Vagina (tissue), 2 donors: Measurements from ENCODE around the gene UNC79. TPM values are rescaled to one million over a fixed set of nuclear protein-coding genes. Genes with fewer than 3 reads are reported as not detected.

Source experiments
- DNase-seq, 2 donors: peaks; one replicate each; pipeline ENCODE4 v3.0.0-alpha.2; 2017; ENCODE audit errors: extremely low spot score in 2 of 2
- H3K27ac ChIP-seq: fragments of 200-600 bp; sonication (generic); one replicate; pipeline ENCODE4 v1.5.1; 2019
- H3K27me3 ChIP-seq: fragments of 200-600 bp; sonication (generic); one replicate; pipeline ENCODE4 v1.5.1; 2019
- H3K36me3 ChIP-seq, 2 donors: fragments of 200-600 bp; sonication (generic); one replicate each; pipeline ENCODE4 v1.5.1; 2017 to 2019
- H3K4me1 ChIP-seq: fragments of 200-600 bp; sonication (generic); one replicate; pipeline ENCODE4 v1.5.1; 2019
- H3K4me3 ChIP-seq, 2 donors: fragments of 200-600 bp; sonication (generic); 1 replicate in 1 of 2; 2 replicates in 1 of 2; pipeline ENCODE4 v1.5.1; 2016 to 2019
- H3K9me3 ChIP-seq: fragments of 200-600 bp; sonication (generic); one replicate; pipeline ENCODE4 v1.5.1; 2019
- CTCF ChIP-seq, 3 experiments: fragments of 450-650 bp in 2 of 3; fragments of 200-600 bp in 1 of 3; sonication (generic) in 1 of 3; IDR thresholded peaks; one replicate each; pipeline ENCODE4 v1.5.1; 2017 to 2019; ENCODE audit warnings: antibody characterized with exemption in 3 of 3, mild to moderate bottlenecking in 2 of 3, moderate library complexity in 2 of 3
- POLR2A ChIP-seq, 2 donors: fragments of 450-650 bp; IDR thresholded peaks; one replicate each; pipeline ENCODE4 v1.6.1; 2017; ENCODE audit warnings: antibody characterized with exemption in 2 of 2, mild to moderate bottlenecking in 2 of 2, moderate library complexity in 2 of 2
- POLR2AphosphoS5 ChIP-seq, 2 donors: sonication (generic); formaldehyde crosslinking; IDR thresholded peaks; one replicate each; pipeline ENCODE4 v1.9.0; 2017; ENCODE audit warnings: antibody characterized with exemption in 2 of 2, mild to moderate bottlenecking in 2 of 2, low read depth in 1 of 2; ENCODE audit not compliant: insufficient read depth in 1 of 2
- intact Hi-C: fragments of 100-400 bp; cut with DNase I; formaldehyde crosslinking; loops from one replicate; pipeline ENCODE4 v1.15.1; 2023
- total RNA-seq: library from RNA; depleted of rRNA; stranded (reverse); fragments of >200 nt; gene quantifications from one replicate; pipeline ENCODE4 v1.2.3, GENCODE V29; 2016

The UNC79 gene
- total RNA-seq, 1 donor from 2014 or later = 0.49 TPM

DNA sequence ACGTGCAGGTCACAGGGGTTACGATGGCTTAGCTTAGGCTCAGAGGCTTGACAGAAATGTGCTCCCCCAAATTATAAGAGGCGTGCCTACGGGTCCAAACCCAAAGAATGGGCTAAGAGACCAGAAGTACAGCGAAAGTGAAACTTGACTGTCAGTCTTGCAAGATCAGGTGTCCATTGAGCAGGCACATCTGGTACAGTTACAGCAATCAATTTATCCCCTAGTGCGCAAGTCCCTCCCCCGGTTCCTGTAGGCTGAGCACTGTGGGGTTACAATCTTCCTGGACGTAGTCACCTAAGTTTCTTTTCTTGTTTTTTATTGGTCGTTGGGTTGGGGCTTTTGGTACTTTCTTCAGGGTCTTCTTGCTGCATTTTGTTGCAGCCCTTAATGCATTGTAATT is 134.2 kb downstream of the UNC79 start:
- no peak for DNase-seq

GRCh38 chr14:93566065-93566693 is 135.4 kb downstream of the UNC79 start:
- no peak for DNase-seq
- H3K4me3 ChIP-seq = no peak overlapping the region
- intact Hi-C loops = no loop called here
- TF ChIP-seq POLR2A (IDR thresholded peaks at IDR 0.05) (no peak), CTCF (IDR thresholded peaks at IDR 0.05) (no peak), POLR2AphosphoS5 (IDR thresholded peaks at IDR 0.05; ENCODE audit: insufficient read depth in 1 of 2, low read depth in 1 of 2) (no peak)
- H3K4me1 ChIP-seq = no peaks in the 10 kb centered on the region
- no peak overlapping the region for H3K27ac ChIP-seq
- H3K36me3 ChIP-seq = no peaks in the 10 kb centered on the region
- H3K27me3 ChIP-seq = no peaks in the 10 kb centered on the region
- no peaks in the 10 kb centered on the region for H3K9me3 ChIP-seq

More for the DNA sequence above, 134.2 kb downstream of the UNC79 start:
- H3K4me3 ChIP-seq = no peak overlapping the region
- intact Hi-C loops = no loop called here
- no peaks in the 10 kb centered on the region for H3K4me1 ChIP-seq
- TF ChIP-seq POLR2AphosphoS5 (IDR thresholded peaks at IDR 0.05; ENCODE audit: insufficient read depth in 1 of 2, low read depth in 1 of 2) = no peak
- no peak for TF ChIP-seq CTCF (IDR thresholded peaks at IDR 0.05)
- no peak for TF ChIP-seq POLR2A (IDR thresholded peaks at IDR 0.05)
- no peaks in the 10 kb centered on the region for H3K9me3 ChIP-seq
- no peak overlapping the region for H3K27ac ChIP-seq
- H3K27me3 ChIP-seq = no peaks in the 10 kb centered on the region
- H3K36me3 ChIP-seq = no peaks in the 10 kb centered on the region

DNA sequence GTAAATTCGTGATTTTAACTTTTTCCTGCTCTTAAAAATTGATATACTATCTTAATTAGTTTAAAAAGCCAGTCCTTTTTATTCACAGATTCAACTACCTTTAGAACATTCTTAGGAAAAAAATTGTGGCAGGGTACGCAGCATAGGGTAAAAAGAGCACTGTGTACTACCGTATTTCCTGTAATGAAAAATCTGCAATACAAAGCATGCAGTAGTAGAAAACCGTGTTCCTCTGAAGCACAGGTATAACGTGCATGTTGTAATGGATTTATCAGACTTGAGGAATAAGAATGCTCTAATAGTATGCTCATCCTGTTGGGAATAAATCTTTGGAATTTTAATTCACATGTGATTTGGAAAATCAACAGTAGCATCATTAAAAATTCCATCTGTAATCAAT is 140.5 kb downstream of the UNC79 start:
- intact Hi-C loops = no loop called here
- no peak for TF ChIP-seq POLR2AphosphoS5 (IDR thresholded peaks at IDR 0.05; ENCODE audit: insufficient read depth in 1 of 2, low read depth in 1 of 2)
- no peak for TF ChIP-seq POLR2A (IDR thresholded peaks at IDR 0.05)
- TF ChIP-seq CTCF (IDR thresholded peaks at IDR 0.05) = no peak
- no peaks in the 10 kb centered on the region for H3K4me1 ChIP-seq
- no peaks in the 10 kb centered on the region for H3K36me3 ChIP-seq
- no peaks in the 10 kb centered on the region for H3K9me3 ChIP-seq
- no peak overlapping the region for H3K4me3 ChIP-seq
- no peak for DNase-seq
- no peak overlapping the region for H3K27ac ChIP-seq
- no peaks in the 10 kb centered on the region for H3K27me3 ChIP-seq

GRCh38 chr14:93579178-93579577 is 148.4 kb downstream of the UNC79 start:
- H3K4me1 ChIP-seq = no peaks in the 10 kb centered on the region
- no peak for DNase-seq
- H3K36me3 ChIP-seq = no peaks in the 10 kb centered on the region
- no peak overlapping the region for H3K4me3 ChIP-seq
- TF ChIP-seq POLR2A (IDR thresholded peaks at IDR 0.05) = no peak
- no peak for TF ChIP-seq POLR2AphosphoS5 (IDR thresholded peaks at IDR 0.05; ENCODE audit: insufficient read depth in 1 of 2, low read depth in 1 of 2)
- TF ChIP-seq CTCF (IDR thresholded peaks at IDR 0.05) = no peak
- H3K27me3 ChIP-seq = no peaks in the 10 kb centered on the region
- no peaks in the 10 kb centered on the region for H3K9me3 ChIP-seq
- H3K27ac ChIP-seq = no peak overlapping the region
- intact Hi-C loops = no loop called here

- H3K4me1 ChIP-seq = no peaks in the 10 kb centered on the region
- H3K4me3 ChIP-seq = no peak overlapping the region
- no peaks in the 10 kb centered on the region for H3K27me3 ChIP-seq
- H3K36me3 ChIP-seq = no peaks in the 10 kb centered on the region
- no peak for DNase-seq
- H3K9me3 ChIP-seq = no peaks in the 10 kb centered on the region
- intact Hi-C loops = no loop called here
- no peak overlapping the region for H3K27ac ChIP-seq
- TF ChIP-seq CTCF (IDR thresholded peaks at IDR 0.05) (no peak), POLR2AphosphoS5 (IDR thresholded peaks at IDR 0.05; ENCODE audit: insufficient read depth in 1 of 2, low read depth in 1 of 2) (no peak), POLR2A (IDR thresholded peaks at IDR 0.05) (no peak)
Measured at GRCh38 chr14:93582516-93582915, 151.8 kb downstream of the UNC79 start.
